GM12878 (cell line): ENCODE measurements around the gene TMED10. TPM values are rescaled to one million over a fixed set of nuclear protein-coding genes. Genes with fewer than 3 reads are reported as not detected.

ENCODE experiments used
- ATAC-seq: fragments of 200-7000 bp; cut with Tn5 transposase; 3 replicates; pipeline ENCODE4 v1.9.1; 2020; ENCODE audit warnings: mild to moderate bottlenecking, moderate library complexity
- BruUV-seq: library from RNA; stranded (reverse); fragments of 400-500 nt; replicated peaks from 2 replicates; lab custom pipeline; 2021; lab: Mats Ljungman, UMichigan
- CTCF ChIA-PET: fragments of 300-600 bp; sonication (Branson Sonifier 250); formaldehyde crosslinking; extraction: SDS; loops from one replicate; lab custom pipeline; 2021; ENCODE audit warnings: inconsistent platforms; lab: Yijun Ruan, JAX
- POLR2A ChIA-PET: fragments of 350-600 bp; formaldehyde crosslinking; extraction: SDS; loops from one replicate; lab custom pipeline; 2021; ENCODE audit warnings: inconsistent platforms; lab: Charles Lee
- RAD21 ChIA-PET: fragments of 300-600 bp; sonication (Branson Sonifier 250); formaldehyde crosslinking; loops from one replicate; lab custom pipeline; 2023; ENCODE audit warnings: antibody characterized with exemption; ENCODE audit not compliant: unreplicated experiment; lab: Charles Lee
- SMC1A ChIA-PET: fragments of 300-600 bp; sonication (Branson Sonifier 250); formaldehyde crosslinking; loops from one replicate; lab custom pipeline; 2023; ENCODE audit not compliant: unreplicated experiment, uncharacterized antibody; lab: Charles Lee
- DNase-seq: peaks from one replicate; pipeline ENCODE4 v3.0.0-alpha.2; 2011; ENCODE audit warnings: low read depth, low spot score
- FAIRE-seq: peaks from 3 replicates; lab custom pipeline; 2011; peaks lifted over from hg19 to GRCh38; lab: Jason Lieb, UNC
- H2AFZ ChIP-seq: 2 replicates; pipeline ENCODE4 v1.6.0; 2011; ENCODE audit warnings: low read depth, low read length, control low read depth; ENCODE audit not compliant: control insufficient read depth
- H3K27ac ChIP-seq: 2 replicates; pipeline ENCODE4 v1.5.1; 2011; ENCODE audit warnings: control low read depth; ENCODE audit not compliant: control insufficient read depth, insufficient read depth
- H3K27me3 ChIP-seq, 2 experiments: replicated peaks in 1 of 2; 2 replicates each; pipeline versions ENCODE4 v1.6.0 to v1.6.1; 2011; ENCODE audit warnings: low read length in 1 of 2; ENCODE audit not compliant: control insufficient read depth in 2 of 2, insufficient read depth in 2 of 2
- H3K36me3 ChIP-seq, 2 experiments: 2 replicates each; pipeline ENCODE4 v1.5.1; 2011; ENCODE audit warnings: low read length in 1 of 2; ENCODE audit not compliant: control insufficient read depth in 2 of 2, insufficient read depth in 2 of 2
- H3K4me1 ChIP-seq: 2 replicates; pipeline ENCODE4 v1.6.1; 2011; ENCODE audit warnings: mild to moderate bottlenecking, low read length, moderate library complexity, mixed read lengths; ENCODE audit not compliant: control insufficient read depth, insufficient read depth
- H3K4me2 ChIP-seq: 2 replicates; pipeline ENCODE4 v1.6.0; 2011; ENCODE audit warnings: control low read depth; ENCODE audit not compliant: control insufficient read depth, insufficient read depth
- H3K4me3 ChIP-seq: fragments of 200-600 bp; sonication (generic); 2 replicates; pipeline ENCODE4 v1.5.1; 2016
- H3K79me2 ChIP-seq: 2 replicates; pipeline ENCODE4 v1.6.0; 2011; ENCODE audit warnings: low read length; ENCODE audit not compliant: control insufficient read depth, insufficient read depth
- H3K9ac ChIP-seq: 2 replicates; pipeline ENCODE4 v1.8.0; 2011; ENCODE audit warnings: low read length, control low read depth, mixed read lengths; ENCODE audit not compliant: control insufficient read depth, insufficient read depth
- H3K9me3 ChIP-seq: replicated peaks from 3 replicates; pipeline ENCODE4 v1.5.1; 2011; ENCODE audit warnings: mild to moderate bottlenecking, low read length; ENCODE audit not compliant: control insufficient read depth, insufficient read depth
- H4K20me1 ChIP-seq: 2 replicates; pipeline ENCODE4 v1.6.0; 2011; ENCODE audit not compliant: control insufficient read depth, insufficient read depth
- ASH2L ChIP-seq: fragments of 300-600, 200-600 bp; sonication (generic); IDR thresholded peaks from 2 replicates; pipeline ENCODE4 v1.6.1; 2017; ENCODE audit warnings: low read depth, mild to moderate bottlenecking, borderline replicate concordance
- CREB1 ChIP-seq: IDR thresholded peaks from 2 replicates; pipeline ENCODE4 v1.6.1; 2012; ENCODE audit warnings: low read depth, mild to moderate bottlenecking, inconsistent platforms
- ESRRA ChIP-seq: IDR thresholded peaks from 2 replicates; pipeline ENCODE4 v1.6.1; 2012; ENCODE audit warnings: mild to moderate bottlenecking, low read length, improper control_type of control experiment
- HCFC1 ChIP-seq: fragments of 150-350 bp; IDR thresholded peaks from 2 replicates; pipeline ENCODE4 v1.6.1; 2014; ENCODE audit warnings: low read length
- KDM1A ChIP-seq: fragments of 200-600 bp; sonication (generic); IDR thresholded peaks from 2 replicates; pipeline ENCODE4 v1.6.1; 2016; ENCODE audit warnings: borderline replicate concordance
- MEF2B ChIP-seq: fragments of 450-650 bp; IDR thresholded peaks from 2 replicates; pipeline ENCODE4 v1.6.1; 2018; ENCODE audit warnings: mild to moderate bottlenecking, moderate library complexity; ENCODE audit not compliant: partially characterized antibody, poor library complexity, severe bottlenecking
- MYB ChIP-seq: fragments of 150-350 bp; IDR thresholded peaks from 2 replicates; pipeline ENCODE4 v1.6.1; 2014; ENCODE audit warnings: mild to moderate bottlenecking, low read depth, low read length, borderline replicate concordance
- MYC ChIP-seq: IDR thresholded peaks from 2 replicates; pipeline ENCODE4 v1.6.1; 2011; ENCODE audit warnings: mild to moderate bottlenecking, low read length, moderate library complexity, inconsistent platforms; ENCODE audit not compliant: insufficient read depth, insufficient replicate concordance, insufficient read length, severe bottlenecking
- NR2F1 ChIP-seq: fragments of 450-650 bp; conservative IDR thresholded peaks from 2 replicates; pipeline ENCODE4 v1.6.1; 2017; ENCODE audit warnings: mild to moderate bottlenecking
- PKNOX1 ChIP-seq: fragments of 450-650 bp; IDR thresholded peaks from 2 replicates; pipeline ENCODE4 v1.6.1; 2016; ENCODE audit warnings: mild to moderate bottlenecking
- POLR2A ChIP-seq: IDR thresholded peaks from 2 replicates; pipeline ENCODE4 v1.6.1; 2011; ENCODE audit warnings: low read depth, mild to moderate bottlenecking, low read length
- RUNX3 ChIP-seq: IDR thresholded peaks from 2 replicates; pipeline ENCODE4 v1.6.1; 2012; ENCODE audit warnings: low read length, inconsistent platforms
- SMAD1 ChIP-seq: fragments of 450-650 bp; IDR thresholded peaks from 2 replicates; pipeline ENCODE4 v1.6.1; 2018; ENCODE audit warnings: mild to moderate bottlenecking, low read depth; ENCODE audit not compliant: partially characterized antibody
- YY1 ChIP-seq: IDR thresholded peaks from 2 replicates; pipeline ENCODE4 v1.6.1; 2011; ENCODE audit warnings: low read depth, mild to moderate bottlenecking, low read length
- ZNF207 ChIP-seq: fragments of 450-650 bp; IDR thresholded peaks from 2 replicates; pipeline ENCODE4 v1.6.1; 2014; ENCODE audit warnings: antibody characterized with exemption, mild to moderate bottlenecking, borderline replicate concordance
- WGBS: methylation state at CpG from one replicate; pipeline ENCODE4 v1.1.6; 2016; ENCODE audit warnings: low lambda C conversion rate; ENCODE audit not compliant: insufficient replicate concordance, insufficient coverage; ENCODE audit errors: missing lambda C conversion rate; 5-methylcytosine and 5-hydroxymethylcytosine counted together
- in situ Hi-C: fragments of 300-500 bp; cut with MboI; formaldehyde crosslinking; loops from 9 replicates; pipeline ENCODE4 v1.14.3; 2018; ENCODE audit warnings: mixed read lengths
- intact Hi-C: fragments of 100-400 bp; cut with micrococcal nuclease; formaldehyde crosslinking; loops from one replicate; pipeline ENCODE4 v1.14.2; 2022; ENCODE audit not compliant: unreplicated experiment
- polyA plus RNA-seq, 11 experiments: library from polyadenylated mRNA; depleted of rRNA in 4 of 11; unstranded in 6 of 11; stranded (reverse) in 5 of 11; fragments of >200 nt; fragmentation: Nextera tagmentation in 4 of 11; fragmentation: Illumina TruSeq in 1 of 11; extraction: Ambion mirVana in 4 of 11; extraction: Trizol in 1 of 11; gene quantifications; 1 replicate in 1 of 11; 2 replicates in 10 of 11; pipeline versions ENCODE4 v1.2.1 to v1.2.3, GENCODE V29; 2011 to 2016; ENCODE audit warnings: inconsistent platforms in 2 of 11, missing spikeins in 2 of 11, low read depth in 1 of 11
- total RNA-seq, 4 experiments: library from RNA; depleted of rRNA in 3 of 4; stranded (reverse); fragments of >200 nt in 3 of 4; fragmentation: Illumina TruSeq in 1 of 4; extraction: Trizol in 1 of 4; gene quantifications; 2 replicates each; pipeline versions ENCODE4 v1.2.1 to v1.2.3, GENCODE V29; 2013 to 2021

TMED10 gene
- total and polyA plus RNA-seq, 10 of the 15 experiments (the other 5 are each of a cell fraction or from before 2014, with no cell fraction given): 99.8 to 270 (median 180) TPM

DNA sequence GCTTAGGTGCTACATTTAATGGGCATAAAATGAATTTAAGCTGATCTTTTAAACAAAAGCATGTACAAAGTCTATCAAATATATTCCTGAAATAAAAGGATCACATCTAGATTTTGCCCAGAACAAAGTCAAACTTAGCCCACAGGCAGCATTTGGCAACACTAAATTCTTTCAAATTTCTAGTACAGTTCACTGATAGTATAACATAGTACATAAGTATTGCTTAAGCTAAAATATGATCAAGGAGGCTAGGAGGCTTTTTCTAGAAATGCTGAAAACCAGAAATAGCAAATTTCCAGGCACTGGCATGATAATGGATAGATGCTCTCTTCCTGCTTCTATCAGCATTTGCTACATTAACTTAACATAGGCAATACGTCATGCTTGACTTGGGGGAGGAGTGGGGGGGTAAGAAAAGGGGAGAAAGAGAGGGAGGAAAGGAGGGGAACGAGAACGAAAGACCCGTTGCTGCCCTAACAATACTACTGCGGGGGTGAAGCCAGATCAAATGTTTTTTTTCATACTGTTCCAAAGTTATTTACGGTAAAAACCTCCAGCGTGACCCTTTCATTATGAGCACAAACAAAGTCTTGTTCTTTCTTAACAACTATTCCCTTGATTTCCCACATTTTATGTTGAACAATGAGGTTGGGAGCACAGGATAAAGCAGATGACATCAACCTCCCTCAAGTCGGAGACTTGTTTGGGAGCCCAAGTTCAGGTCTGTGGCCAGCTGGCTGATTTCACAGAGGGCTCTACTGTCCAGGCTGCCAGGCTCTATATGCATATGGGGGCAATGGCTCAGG, 10.6 kb downstream of the TMED10 start:
- no peak overlapping the region for H3K4me2 ChIP-seq
- peaks cover 3% of the 10 kb centered on the region for H3K4me1 ChIP-seq
- H3K27ac ChIP-seq: no peak overlapping the region
- intact Hi-C loops (no loop called here), in situ Hi-C loops (no loop called here)
- WGBS: 89% methylated on average over 8 of the region's 8 CpGs
- H3K27me3 ChIP-seq: no peaks in the 10 kb centered on the region
- POLR2A ChIA-PET: no interaction called here
- peaks cover 0 to 4% of the 10 kb centered on the region in 2 experiments; a peak in 1 of 4 replicates for H3K36me3 ChIP-seq
- H3K9ac ChIP-seq: no peak overlapping the region
- no peak overlapping the region for H2AFZ ChIP-seq
- SMC1A ChIA-PET: interaction anchor here (0.6 to 1.5 kb wide), 2 partner anchors 8 to 90 kb away, joined by 3 to 4 read pairs; no protein-coding TSS in a partner anchor
- no peak for TF ChIP-seq YY1
- no peak for ATAC-seq
- peaks cover 69% of the 10 kb centered on the region for H3K79me2 ChIP-seq
- CTCF ChIA-PET: interaction anchor here (0.6 to 1.0 kb wide), 3 partner anchors 15 to 139 kb away, joined by 3 read pairs; no protein-coding TSS in a partner anchor
- no peaks in the 10 kb centered on the region for H3K9me3 ChIP-seq
- RAD21 ChIA-PET: no interaction called here
- H3K4me3 ChIP-seq: no peak overlapping the region
- no peaks in the 10 kb centered on the region for H4K20me1 ChIP-seq
- no peak for DNase-seq
- FAIRE-seq: no peak
- BruUV-seq: no TSS peak

GRCh38 chr14:75164809-75165208, 11.6 kb downstream of the TMED10 start:
- ChIA-PET RAD21 (no interaction called here), SMC1A (interaction anchor here (1.5 kb wide), 1 partner anchor 9 kb away, joined by 4 read pairs; no protein-coding TSS in a partner anchor), CTCF (no interaction called here), POLR2A (no interaction called here)
- H3K9ac ChIP-seq: no peak overlapping the region
- no peaks in the 10 kb centered on the region for H3K27me3 ChIP-seq
- intact Hi-C loops: no loop called here
- peaks cover 0 to 4% of the 10 kb centered on the region in 2 experiments; a peak in 1 of 4 replicates for H3K36me3 ChIP-seq
- H3K4me2 ChIP-seq: no peak overlapping the region
- in situ Hi-C loops: no loop called here
- H4K20me1 ChIP-seq: no peaks in the 10 kb centered on the region
- FAIRE-seq: no peak
- peaks cover 13% of the 10 kb centered on the region for H3K4me1 ChIP-seq
- H2AFZ ChIP-seq: no peak overlapping the region
- no peak for ATAC-seq
- H3K79me2 ChIP-seq: peaks cover 68% of the 10 kb centered on the region
- no peak overlapping the region for H3K27ac ChIP-seq
- DNase-seq: no peak
- H3K9me3 ChIP-seq: no peaks in the 10 kb centered on the region
- H3K4me3 ChIP-seq: no peak overlapping the region
- 95% methylated on average over 1 of the region's 1 CpG for WGBS
- BruUV-seq: no TSS peak
- TF ChIP-seq HCFC1 (no peak), CREB1 (no peak), ZNF207 (no peak), NR2F1 (no peak), MEF2B (no peak), MYB (no peak), ASH2L (no peak), SMAD1 (no peak), MYC (no peak), RUNX3 (no peak), ESRRA (no peak), POLR2A (no peak), KDM1A (no peak), PKNOX1 (no peak)
